NCI-H345 treated with DMSO at 0.1 percent for 48 hours (cell line): Measurements from ENCODE around the gene RPS19BP1.
A peak's percentile ranks its signal among the peaks of the same experiment; 100 is the strongest.

Source experiments
- DNase-seq: peaks from one replicate; lab custom pipeline; 2025; ENCODE audit not compliant: unreplicated experiment; lab: John Stamatoyannopoulos, UW

The RPS19BP1 gene

DNA sequence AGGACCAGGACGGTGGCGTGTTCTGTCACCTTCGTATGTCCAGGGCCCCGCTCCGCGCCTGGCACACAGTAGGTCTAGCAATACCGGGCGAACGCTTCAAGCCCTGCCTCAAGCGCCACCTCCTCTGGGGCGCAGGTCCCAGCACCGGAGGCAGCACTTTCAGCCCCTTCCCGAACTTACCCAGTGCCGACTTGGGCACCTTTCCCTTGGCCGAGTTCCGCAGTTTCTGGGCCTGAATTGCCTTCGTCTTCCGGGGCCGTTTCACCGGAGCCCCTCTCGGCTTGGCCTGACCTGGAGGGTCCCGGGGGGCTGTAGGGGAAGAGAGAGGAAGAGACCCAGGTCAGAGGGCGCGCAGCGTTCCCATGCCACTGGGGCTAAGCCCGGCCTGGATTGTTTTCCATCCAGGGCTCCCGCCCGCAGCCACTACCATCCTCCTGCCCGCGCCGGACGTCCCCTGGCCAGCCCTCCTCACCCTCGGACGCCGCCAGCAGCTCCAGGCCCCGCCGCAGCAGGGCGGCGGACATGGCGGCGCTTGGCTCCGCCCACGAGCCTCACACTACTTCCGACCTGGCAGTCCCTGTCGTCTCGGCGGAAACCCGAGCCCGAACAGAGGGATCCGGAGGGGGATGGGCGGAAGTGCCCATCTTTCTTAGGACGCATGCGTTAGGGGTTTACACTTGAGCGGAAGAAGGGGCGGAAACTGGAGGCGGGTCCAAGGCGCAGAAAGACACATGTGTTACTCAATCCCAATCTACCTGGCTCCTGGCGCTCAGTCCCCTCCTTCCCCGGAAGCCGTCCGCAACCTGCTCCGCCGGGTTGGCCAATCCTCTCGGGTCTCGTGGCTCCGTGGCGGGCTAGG lies at the start of gene RPS19BP1:
RPS19BP1 (minus strand) TSS at position 534 of the 859 bp plus-strand sequence; CDS start at position 524, 10 bp downstream.
- peak; percentile 96 for DNase-seq

- DNase-seq: no peak
Observed at GRCh38 chr22:39581303-39581702, 48.8 kb upstream of the RPS19BP1 start.

GRCh38 chr22:39580795-39581194 lies 48.2 kb upstream of the RPS19BP1 start:
- DNase-seq: no peak

- no peak for DNase-seq
Observed at GRCh38 chr22:39580006-39580441, 47.5 kb upstream of the RPS19BP1 start.

- no peak for DNase-seq
Observed at GRCh38 chr22:39577900-39578299, 45.4 kb upstream of the RPS19BP1 start.

DNA sequence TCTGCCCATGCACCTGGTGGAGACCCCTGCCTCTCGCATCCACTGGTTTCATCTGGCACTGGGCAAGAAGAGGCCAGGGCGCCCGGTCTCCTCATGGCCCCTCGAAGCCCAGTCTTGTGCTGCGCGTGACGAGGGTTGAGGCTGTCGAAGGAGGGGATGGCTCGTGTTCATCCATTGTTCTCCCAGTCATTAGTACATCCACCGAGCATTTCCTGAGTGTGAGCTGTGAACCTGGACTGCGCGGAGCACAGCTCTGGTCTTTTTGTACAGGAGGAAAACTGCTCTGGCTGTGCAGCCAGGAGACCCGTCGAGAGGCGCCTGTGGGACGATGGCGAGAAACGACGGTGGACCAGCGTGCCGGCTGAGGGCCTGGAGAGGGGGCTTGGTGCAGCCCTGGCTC lies 44.8 kb upstream of the RPS19BP1 start:
- no peak for DNase-seq

- DNase-seq: no peak
Observed at GRCh38 chr22:39576027-39576426, 43.5 kb upstream of the RPS19BP1 start.

- no peak for DNase-seq
Observed at GRCh38 chr22:39575552-39575825, 42.9 kb upstream of the RPS19BP1 start.

GRCh38 chr22:39574779-39575551 lies 42.4 kb upstream of the RPS19BP1 start:
- no peak for DNase-seq

DNA sequence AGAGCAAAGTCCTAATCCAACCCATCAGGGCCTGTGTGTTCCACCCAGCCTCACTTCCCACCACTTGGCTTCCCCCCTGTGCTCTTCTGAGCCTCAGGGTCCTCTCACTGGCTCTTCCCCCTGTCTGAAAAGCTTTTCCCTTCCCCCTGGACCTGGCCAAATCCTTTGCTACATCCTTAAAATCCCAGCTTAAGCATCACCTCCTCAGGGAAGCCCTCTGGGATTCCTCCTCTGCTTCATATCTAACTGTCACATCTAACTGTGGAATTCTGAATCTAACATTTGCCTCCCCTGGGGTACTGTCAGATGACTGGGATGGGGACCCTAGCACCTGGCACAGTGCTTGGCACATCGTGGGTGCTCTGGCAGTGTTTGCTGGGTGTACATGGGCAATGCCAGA lies 39.0 kb upstream of the RPS19BP1 start:
- no peak for DNase-seq

GRCh38 chr22:39570665-39571064 lies 38.1 kb upstream of the RPS19BP1 start, which contains the start of gene CACNA1I:
Gene CACNA1I (plus strand): TSS chr22:39570753. CDS start chr22:39570753, 0 bp downstream.
- no peak for DNase-seq

GRCh38 chr22:39570226-39570625 lies 37.7 kb upstream of the RPS19BP1 start:
- no peak for DNase-seq

DNA sequence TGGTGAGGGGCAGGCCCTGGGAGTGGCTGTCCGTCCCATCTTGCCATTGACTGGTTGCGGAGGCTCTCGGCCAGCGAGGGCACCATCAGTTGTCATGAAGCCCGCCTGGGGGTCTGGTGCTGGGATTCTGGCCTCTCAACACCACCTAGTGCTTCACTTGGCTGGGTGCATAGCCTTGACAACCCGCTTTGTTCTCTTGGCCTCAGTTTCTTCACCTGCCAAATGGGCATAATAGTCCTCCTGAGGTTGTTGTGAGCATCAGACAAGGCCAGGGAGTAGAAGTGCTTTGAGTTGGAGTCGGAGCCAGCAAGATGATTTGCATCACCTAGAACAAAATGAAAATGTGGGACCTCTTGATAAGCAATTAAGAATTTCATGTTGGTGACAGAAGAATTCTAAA lies 36.5 kb upstream of the RPS19BP1 start:
- no peak for DNase-seq

DNA sequence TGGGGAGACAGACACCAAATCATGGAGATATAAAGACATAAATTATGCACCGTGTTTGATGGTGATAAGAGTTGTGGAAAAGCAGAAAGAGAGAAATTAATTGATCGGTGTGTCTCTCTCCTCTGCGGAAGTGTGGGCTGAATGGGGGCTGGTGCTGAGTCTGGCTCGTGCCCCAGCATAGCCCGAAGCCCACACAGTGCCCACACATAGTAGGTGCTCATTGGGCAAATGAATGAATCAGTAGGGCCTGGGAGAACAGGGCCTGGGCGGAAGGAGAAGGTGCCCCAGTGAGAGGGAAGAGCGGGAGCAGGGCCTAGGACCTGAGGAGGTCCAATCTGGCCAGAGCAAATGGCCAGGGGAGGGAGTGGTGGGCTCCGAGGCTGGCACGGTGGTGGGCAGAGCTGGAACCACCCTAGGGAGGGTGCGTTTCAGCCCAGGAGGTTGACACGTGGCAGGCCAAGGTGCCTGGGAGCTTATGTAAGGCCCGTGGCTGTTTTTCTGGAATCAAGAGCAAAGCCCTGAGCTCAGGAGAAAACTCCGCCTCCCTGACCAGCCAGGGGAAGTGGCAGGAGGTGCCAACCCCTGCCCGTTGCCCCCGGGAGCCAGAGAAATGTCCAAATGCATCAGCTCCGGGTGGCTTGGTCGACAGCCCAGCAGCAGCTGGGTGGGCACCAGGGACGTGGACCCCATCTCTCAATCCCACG lies 35.9 kb upstream of the RPS19BP1 start:
- DNase-seq: no peak

DNA sequence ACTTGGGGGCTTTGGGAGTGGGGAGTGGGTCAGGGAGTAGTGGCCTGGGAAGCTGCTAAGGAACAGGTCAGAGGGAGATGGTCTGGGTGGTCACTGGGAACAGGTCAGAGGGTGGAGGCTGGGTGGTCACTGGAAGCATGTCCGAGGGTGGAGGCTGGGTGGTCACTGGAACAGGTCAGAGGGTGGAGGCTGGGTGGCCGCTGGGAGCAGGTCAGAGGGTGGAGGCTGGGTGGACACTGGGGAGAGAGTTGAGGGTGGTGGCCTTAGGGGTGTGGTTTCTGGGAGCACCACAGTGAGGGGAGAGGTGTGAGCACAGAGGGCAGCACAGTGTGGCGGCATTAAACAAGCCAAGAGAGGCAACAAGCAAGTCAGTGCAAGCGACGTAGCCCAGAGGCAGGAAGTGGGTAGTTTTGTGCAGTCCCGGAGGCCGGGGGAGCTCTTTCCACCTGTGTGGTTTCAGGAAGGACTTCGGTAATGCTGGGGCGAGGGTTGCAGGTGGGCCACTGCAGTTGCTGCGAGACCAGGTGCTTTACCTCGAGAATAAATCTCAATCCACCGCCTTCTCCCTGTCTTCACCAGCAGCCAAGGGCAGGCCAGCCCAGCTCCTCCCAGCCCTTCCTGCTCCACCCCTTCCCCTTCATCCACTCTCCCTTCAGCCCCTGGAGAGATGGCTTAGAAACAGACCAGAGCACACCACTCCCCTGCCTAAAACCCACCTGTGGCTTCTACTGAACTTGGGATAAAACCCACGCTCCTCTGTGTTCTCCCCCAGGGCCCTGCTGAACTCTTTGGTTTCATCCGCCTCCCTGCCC lies 34.8 kb upstream of the RPS19BP1 start:
- DNase-seq: no peak

DNA sequence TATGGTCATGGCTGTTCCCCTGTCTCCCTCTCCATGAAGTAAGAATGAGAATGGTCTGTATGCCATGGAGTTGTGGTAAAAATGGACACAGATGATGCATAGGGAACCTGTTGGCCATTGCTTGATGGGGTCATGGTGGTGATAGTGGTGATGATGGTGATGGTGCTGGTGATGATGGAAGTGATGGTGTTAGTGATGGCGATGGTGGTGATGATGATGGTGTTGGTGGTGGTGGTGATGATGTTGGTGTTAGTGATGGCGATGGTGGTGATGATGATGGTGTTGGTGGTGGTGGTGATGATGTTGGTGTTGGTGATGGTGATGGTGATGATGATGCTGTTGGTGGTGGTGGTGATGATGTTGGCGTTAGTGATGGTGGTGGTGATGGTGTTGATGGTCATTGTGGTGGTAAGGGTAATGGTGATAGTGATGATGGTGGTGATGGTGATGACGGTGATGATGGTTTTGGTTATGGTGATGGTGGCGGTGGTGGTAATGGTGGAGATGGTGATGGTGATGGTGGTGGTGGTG lies 32.9 kb upstream of the RPS19BP1 start:
- no peak for DNase-seq

DNA sequence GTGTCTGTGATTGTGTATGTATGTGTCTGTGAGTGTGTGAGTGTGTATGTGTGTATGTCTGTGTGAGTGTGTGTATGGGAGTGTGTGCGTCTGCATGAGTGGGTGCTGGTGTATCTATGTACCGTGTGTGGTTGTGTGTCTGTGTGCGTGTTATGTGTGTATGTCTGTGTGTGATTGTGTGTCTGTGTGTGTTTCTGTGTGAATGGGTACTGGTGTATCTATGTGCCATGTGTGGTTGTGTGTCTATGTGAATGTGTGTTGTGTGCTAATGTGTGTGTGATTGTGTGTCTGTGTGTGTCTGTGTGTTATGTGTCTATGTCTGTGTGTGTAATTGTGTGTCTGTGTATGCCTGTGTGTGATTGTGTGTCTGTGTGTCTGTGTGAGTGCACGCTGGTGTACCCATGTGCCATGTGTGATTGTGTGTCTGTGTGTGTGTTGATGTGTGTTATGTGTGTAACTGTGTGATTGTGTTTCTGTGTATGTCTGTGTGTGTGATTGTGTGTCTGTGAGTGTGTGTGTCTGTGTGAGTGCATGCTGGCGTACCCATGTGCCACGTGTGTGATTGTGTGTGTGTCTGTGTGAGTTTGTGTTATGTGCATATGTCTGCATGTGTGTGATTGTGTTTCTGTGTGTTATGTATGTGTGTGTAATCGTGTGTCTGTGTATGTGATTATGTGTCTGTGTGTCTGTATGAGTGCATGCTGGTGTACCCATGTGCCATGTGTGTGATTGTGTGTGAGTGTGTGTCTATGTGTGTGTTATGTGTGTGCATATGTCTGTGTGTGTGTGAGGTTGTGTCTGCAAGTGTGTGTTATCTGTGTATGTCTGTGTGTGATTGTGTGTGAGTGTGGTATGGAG lies 31.3 kb upstream of the RPS19BP1 start:
- DNase-seq: no peak

- no peak for DNase-seq
Observed at GRCh38 chr22:39562839-39563489, 30.4 kb upstream of the RPS19BP1 start.

- DNase-seq: no peak
Observed at GRCh38 chr22:39560127-39560526, 27.6 kb upstream of the RPS19BP1 start.
